Neural cell (in vitro differentiated cells): ENCODE data around the gene PTPRA. TPM values are rescaled to one million over a fixed set of nuclear protein-coding genes. Genes with fewer than 3 reads are reported as not detected.

Experiments used
- H2AFZ ChIP-seq: fragments of 200-600, 300-800 bp; sonication (generic), shearing (Covaris generic); 2 replicates; pipeline ENCODE4 v1.6.0; 2014; ENCODE audit warnings: low read depth, mild to moderate bottlenecking, antibody characterized with exemption, low read length, moderate library complexity
- H3F3A ChIP-seq: fragments of 200-600 bp; shearing (Covaris generic); 2 replicates; pipeline ENCODE4 v1.6.1; 2016; ENCODE audit warnings: mild to moderate bottlenecking, moderate library complexity, mixed read lengths, antibody characterized with exemption, low read length; ENCODE audit not compliant: insufficient read depth, poor library complexity, severe bottlenecking
- H3K27ac ChIP-seq: fragments of 200-600, 300-800 bp; sonication (generic), shearing (Covaris generic); 2 replicates; pipeline ENCODE4 v1.5.1; 2014; ENCODE audit warnings: mild to moderate bottlenecking, low read length, moderate library complexity
- H3K27me3 ChIP-seq: fragments of 300-800, 200-600 bp; sonication (generic), shearing (Covaris generic); 2 replicates; pipeline ENCODE4 v1.6.0; 2014; ENCODE audit warnings: mild to moderate bottlenecking, low read depth, low read length, moderate library complexity; ENCODE audit not compliant: insufficient read depth
- H3K36me3 ChIP-seq: fragments of 300-800, 200-600 bp; sonication (generic), shearing (Covaris generic); 2 replicates; pipeline ENCODE4 v1.5.1; 2014; ENCODE audit warnings: mild to moderate bottlenecking, antibody characterized with exemption, low read length, moderate library complexity; ENCODE audit not compliant: insufficient read depth
- H3K4me2 ChIP-seq: fragments of 300-800, 200-600 bp; sonication (generic), shearing (Covaris generic); 2 replicates; pipeline ENCODE4 v1.6.0; 2014; ENCODE audit warnings: mild to moderate bottlenecking, low read length
- H3K4me3 ChIP-seq: fragments of 300-800, 200-600 bp; sonication (generic), shearing (Covaris generic); 2 replicates; pipeline ENCODE4 v1.5.1; 2014; ENCODE audit warnings: mild to moderate bottlenecking, low read length, moderate library complexity
- H3K79me2 ChIP-seq: fragments of 200-600 bp; shearing (Covaris generic); replicated peaks from 2 replicates; pipeline ENCODE4 v1.6.0; 2014; ENCODE audit warnings: mild to moderate bottlenecking, low read length, moderate library complexity; ENCODE audit not compliant: insufficient read depth
- H3K9ac ChIP-seq: fragments of 300-800, 200-600 bp; sonication (generic), shearing (Covaris generic); 2 replicates; pipeline ENCODE4 v1.6.1; 2016; ENCODE audit warnings: mild to moderate bottlenecking, low read length, mixed read lengths
- H3K9me2 ChIP-seq: fragments of 200-600 bp; shearing (Covaris generic); 2 replicates; pipeline ENCODE4 v1.6.1; 2016; ENCODE audit warnings: mild to moderate bottlenecking, low read length, mixed read lengths; ENCODE audit not compliant: insufficient read depth
- H3K9me3 ChIP-seq: fragments of 200-600, 300-800 bp; sonication (generic), shearing (Covaris generic); 2 replicates; pipeline ENCODE4 v1.6.1; 2016; ENCODE audit warnings: mild to moderate bottlenecking, mixed run types, low read length, moderate library complexity, mixed read lengths
- H4K20me1 ChIP-seq: fragments of 200-600 bp; shearing (Covaris generic); 2 replicates; pipeline ENCODE4 v1.6.1; 2016; ENCODE audit warnings: mild to moderate bottlenecking, mixed run types; ENCODE audit not compliant: insufficient read depth
- EP300 ChIP-seq: fragments of 450-650 bp; conservative IDR thresholded peaks from 2 replicates; pipeline ENCODE4 v1.6.1; 2014; ENCODE audit warnings: antibody characterized with exemption, mild to moderate bottlenecking, moderate library complexity; ENCODE audit not compliant: poor library complexity, severe bottlenecking
- EZH2 ChIP-seq: fragments of 200-600, 300-800 bp; shearing (Covaris generic), sonication (generic); IDR thresholded peaks from 2 replicates; pipeline ENCODE4 v1.6.1; 2014; ENCODE audit warnings: antibody characterized with exemption, low read length, borderline replicate concordance, mild to moderate bottlenecking; ENCODE audit not compliant: insufficient read depth, poor library complexity, severe bottlenecking
- MXI1 ChIP-seq: fragments of 450-650 bp; conservative IDR thresholded peaks from 2 replicates; pipeline ENCODE4 v1.6.1; 2014; ENCODE audit warnings: antibody characterized with exemption, mild to moderate bottlenecking; ENCODE audit not compliant: poor library complexity, severe bottlenecking
- POLR2AphosphoS5 ChIP-seq: IDR thresholded peaks from 2 replicates; pipeline ENCODE4 v1.6.1; 2012
- RAD21 ChIP-seq: fragments of 450-650 bp; conservative IDR thresholded peaks from 2 replicates; pipeline ENCODE4 v1.6.1; 2014; ENCODE audit warnings: antibody characterized with exemption, mild to moderate bottlenecking, moderate library complexity
- SMC3 ChIP-seq: fragments of 450-650 bp; conservative IDR thresholded peaks from 2 replicates; pipeline ENCODE4 v1.6.1; 2014; ENCODE audit warnings: antibody characterized with exemption, mild to moderate bottlenecking, moderate library complexity; ENCODE audit not compliant: poor library complexity
- TAF1 ChIP-seq: IDR thresholded peaks from 2 replicates; pipeline ENCODE4 v1.6.1; 2012; ENCODE audit warnings: low read depth
- polyA plus RNA-seq: library from polyadenylated mRNA; depleted of rRNA; stranded (reverse); fragments of >200 nt; gene quantifications from 2 replicates; pipeline ENCODE4 v1.2.3, GENCODE V29; 2014
- TF ChIP-seq, protein P1 (sequence below): fragments of 450-650 bp; IDR thresholded peaks from 2 replicates; pipeline ENCODE4 v1.5.1; 2014; ENCODE audit warnings: antibody characterized with exemption, mild to moderate bottlenecking, moderate library complexity; ENCODE audit not compliant: poor library complexity, severe bottlenecking
- TF ChIP-seq, protein P2 (sequence below): IDR thresholded peaks from 2 replicates; pipeline ENCODE4 v1.6.1; 2012; ENCODE audit warnings: borderline replicate concordance

Gene PTPRA
- polyA plus RNA-seq, 1 donor from 2014 or later = 68.2 TPM

DNA sequence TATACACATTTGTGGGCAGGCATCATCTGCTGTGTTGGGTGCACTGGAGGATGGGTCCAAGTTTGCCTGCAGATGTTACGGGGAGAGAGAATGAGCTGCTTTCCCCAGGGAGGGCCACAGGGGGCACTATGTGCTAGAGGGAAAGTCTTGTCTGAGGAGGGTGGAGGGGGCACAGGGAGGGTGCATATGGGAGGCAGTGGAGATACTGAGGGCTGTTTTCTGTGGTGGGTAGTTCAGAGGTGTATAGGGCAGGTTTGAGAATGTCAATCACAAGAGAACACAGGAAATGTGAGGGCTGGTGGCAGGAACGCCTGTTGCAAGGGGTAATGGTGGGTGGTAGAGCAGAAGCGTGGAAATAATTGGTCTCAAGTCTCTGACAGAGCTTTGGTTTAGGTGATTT is 7.7 kb upstream of the PTPRA start:
- H4K20me1 ChIP-seq = no peaks in the 10 kb centered on the region
- H2AFZ ChIP-seq = no peak overlapping the region
- no peaks in the 10 kb centered on the region for H3K9me2 ChIP-seq
- H3K27ac ChIP-seq = no peak overlapping the region
- no peaks in the 10 kb centered on the region for H3K27me3 ChIP-seq
- H3K9ac ChIP-seq = no peak overlapping the region
- no peak overlapping the region for H3K4me3 ChIP-seq
- H3K4me2 ChIP-seq = no peak overlapping the region
- no peaks in the 10 kb centered on the region for H3K9me3 ChIP-seq
- H3K79me2 ChIP-seq = no peaks in the 10 kb centered on the region
- TF ChIP-seq EZH2 (no peak), EP300 (no peak), TAF1 (no peak), MXI1 (no peak), POLR2AphosphoS5 (no peak), RAD21 (no peak), SMC3 (no peak)
- TF ChIP-seq, protein P1, sequence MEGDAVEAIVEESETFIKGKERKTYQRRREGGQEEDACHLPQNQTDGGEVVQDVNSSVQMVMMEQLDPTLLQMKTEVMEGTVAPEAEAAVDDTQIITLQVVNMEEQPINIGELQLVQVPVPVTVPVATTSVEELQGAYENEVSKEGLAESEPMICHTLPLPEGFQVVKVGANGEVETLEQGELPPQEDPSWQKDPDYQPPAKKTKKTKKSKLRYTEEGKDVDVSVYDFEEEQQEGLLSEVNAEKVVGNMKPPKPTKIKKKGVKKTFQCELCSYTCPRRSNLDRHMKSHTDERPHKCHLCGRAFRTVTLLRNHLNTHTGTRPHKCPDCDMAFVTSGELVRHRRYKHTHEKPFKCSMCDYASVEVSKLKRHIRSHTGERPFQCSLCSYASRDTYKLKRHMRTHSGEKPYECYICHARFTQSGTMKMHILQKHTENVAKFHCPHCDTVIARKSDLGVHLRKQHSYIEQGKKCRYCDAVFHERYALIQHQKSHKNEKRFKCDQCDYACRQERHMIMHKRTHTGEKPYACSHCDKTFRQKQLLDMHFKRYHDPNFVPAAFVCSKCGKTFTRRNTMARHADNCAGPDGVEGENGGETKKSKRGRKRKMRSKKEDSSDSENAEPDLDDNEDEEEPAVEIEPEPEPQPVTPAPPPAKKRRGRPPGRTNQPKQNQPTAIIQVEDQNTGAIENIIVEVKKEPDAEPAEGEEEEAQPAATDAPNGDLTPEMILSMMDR = no peak
- no peaks in the 10 kb centered on the region for H3K36me3 ChIP-seq
- no peaks in the 10 kb centered on the region for H3F3A ChIP-seq

DNA sequence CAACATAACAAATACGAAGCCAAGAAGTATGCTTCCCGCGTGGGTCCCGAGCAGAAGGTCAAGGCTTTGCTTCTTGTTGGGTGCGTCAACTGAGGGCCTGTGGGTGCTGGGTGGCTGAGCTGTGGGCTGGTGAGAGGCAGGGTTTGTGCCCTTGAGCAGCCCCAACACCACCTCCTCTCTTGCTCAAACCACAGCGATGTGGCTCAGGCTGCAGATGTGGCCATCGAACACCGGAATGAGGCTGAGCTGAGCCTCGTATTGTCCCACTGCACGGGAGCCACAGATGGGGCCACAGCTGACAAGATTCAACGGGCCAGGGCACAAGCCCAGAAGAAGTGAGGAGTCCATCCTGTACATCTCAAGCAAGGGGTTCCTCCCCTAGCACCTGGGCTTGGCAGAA is 7.0 kb upstream of the PTPRA start:
- no peaks in the 10 kb centered on the region for H4K20me1 ChIP-seq
- H3K4me3 ChIP-seq = no peak overlapping the region
- H3K79me2 ChIP-seq = no peaks in the 10 kb centered on the region
- H3K9ac ChIP-seq = no peak overlapping the region
- H3K36me3 ChIP-seq = no peaks in the 10 kb centered on the region
- H3K4me2 ChIP-seq = no peak overlapping the region
- no peak overlapping the region for H2AFZ ChIP-seq
- H3F3A ChIP-seq = no peaks in the 10 kb centered on the region
- no peaks in the 10 kb centered on the region for H3K9me2 ChIP-seq
- H3K27ac ChIP-seq = no peak overlapping the region
- TF ChIP-seq, protein P2, sequence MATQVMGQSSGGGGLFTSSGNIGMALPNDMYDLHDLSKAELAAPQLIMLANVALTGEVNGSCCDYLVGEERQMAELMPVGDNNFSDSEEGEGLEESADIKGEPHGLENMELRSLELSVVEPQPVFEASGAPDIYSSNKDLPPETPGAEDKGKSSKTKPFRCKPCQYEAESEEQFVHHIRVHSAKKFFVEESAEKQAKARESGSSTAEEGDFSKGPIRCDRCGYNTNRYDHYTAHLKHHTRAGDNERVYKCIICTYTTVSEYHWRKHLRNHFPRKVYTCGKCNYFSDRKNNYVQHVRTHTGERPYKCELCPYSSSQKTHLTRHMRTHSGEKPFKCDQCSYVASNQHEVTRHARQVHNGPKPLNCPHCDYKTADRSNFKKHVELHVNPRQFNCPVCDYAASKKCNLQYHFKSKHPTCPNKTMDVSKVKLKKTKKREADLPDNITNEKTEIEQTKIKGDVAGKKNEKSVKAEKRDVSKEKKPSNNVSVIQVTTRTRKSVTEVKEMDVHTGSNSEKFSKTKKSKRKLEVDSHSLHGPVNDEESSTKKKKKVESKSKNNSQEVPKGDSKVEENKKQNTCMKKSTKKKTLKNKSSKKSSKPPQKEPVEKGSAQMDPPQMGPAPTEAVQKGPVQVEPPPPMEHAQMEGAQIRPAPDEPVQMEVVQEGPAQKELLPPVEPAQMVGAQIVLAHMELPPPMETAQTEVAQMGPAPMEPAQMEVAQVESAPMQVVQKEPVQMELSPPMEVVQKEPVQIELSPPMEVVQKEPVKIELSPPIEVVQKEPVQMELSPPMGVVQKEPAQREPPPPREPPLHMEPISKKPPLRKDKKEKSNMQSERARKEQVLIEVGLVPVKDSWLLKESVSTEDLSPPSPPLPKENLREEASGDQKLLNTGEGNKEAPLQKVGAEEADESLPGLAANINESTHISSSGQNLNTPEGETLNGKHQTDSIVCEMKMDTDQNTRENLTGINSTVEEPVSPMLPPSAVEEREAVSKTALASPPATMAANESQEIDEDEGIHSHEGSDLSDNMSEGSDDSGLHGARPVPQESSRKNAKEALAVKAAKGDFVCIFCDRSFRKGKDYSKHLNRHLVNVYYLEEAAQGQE = no peak
- TF ChIP-seq, protein P1 = no peak
- no peak for TF ChIP-seq TAF1
- no peak for TF ChIP-seq SMC3
- TF ChIP-seq POLR2AphosphoS5 = no peak
- TF ChIP-seq MXI1 = no peak
- TF ChIP-seq EP300 = no peak
- no peak for TF ChIP-seq RAD21
- TF ChIP-seq EZH2 = no peak
- H3K9me3 ChIP-seq = no peaks in the 10 kb centered on the region
- H3K27me3 ChIP-seq = no peaks in the 10 kb centered on the region
